AG04450 (cell line): ENCODE measurements around the gene FRMD4A. TPM values are rescaled to one million over a fixed set of nuclear protein-coding genes. Genes with fewer than 3 reads are reported as not detected.

Experiments
- CTCF ChIA-PET: fragments of 300-600, 350-600 bp; formaldehyde crosslinking; extraction: SDS; loops from one replicate; lab custom pipeline; 2022; ENCODE audit warnings: antibody characterized with exemption, inconsistent platforms; lab: Charles Lee
- POLR2A ChIA-PET: fragments of 350-600 bp; formaldehyde crosslinking; extraction: SDS; loops from one replicate; lab custom pipeline; 2021; ENCODE audit warnings: antibody characterized with exemption, inconsistent platforms; lab: Yijun Ruan, JAX
- DNase-seq: peaks from one replicate; pipeline ENCODE4 v3.0.0-alpha.2; 2011; ENCODE audit warnings: low read depth, low spot score
- H3K27ac ChIP-seq: one replicate; pipeline ENCODE4 v1.5.1; 2012; ENCODE audit warnings: low read depth, low read length, control low read depth
- H3K27me3 ChIP-seq: one replicate; pipeline ENCODE4 v1.6.0; 2012; ENCODE audit warnings: low read length; ENCODE audit not compliant: control insufficient read depth, insufficient read depth
- H3K4me3 ChIP-seq: 2 replicates; pipeline ENCODE4 v1.5.1; 2011; ENCODE audit warnings: mild to moderate bottlenecking, low read depth, low read length, control low read depth
- H3K9me3 ChIP-seq: 2 replicates; pipeline ENCODE4 v1.5.1; 2012; ENCODE audit warnings: low read length; ENCODE audit not compliant: control insufficient read depth, insufficient read depth
- CTCF ChIP-seq: IDR thresholded peaks from 2 replicates; pipeline ENCODE4 v1.5.1; 2011; ENCODE audit warnings: low read depth, low read length, control low read depth, inconsistent platforms
- polyA plus RNA-seq: library from polyadenylated mRNA; depleted of rRNA; stranded (reverse); fragments of >200 nt; gene quantifications from 2 replicates; pipeline ENCODE4 v1.2.3, GENCODE V29; 2011

The FRMD4A gene
- polyA plus RNA-seq, 1 experiment, result 45.7 TPM

DNA sequence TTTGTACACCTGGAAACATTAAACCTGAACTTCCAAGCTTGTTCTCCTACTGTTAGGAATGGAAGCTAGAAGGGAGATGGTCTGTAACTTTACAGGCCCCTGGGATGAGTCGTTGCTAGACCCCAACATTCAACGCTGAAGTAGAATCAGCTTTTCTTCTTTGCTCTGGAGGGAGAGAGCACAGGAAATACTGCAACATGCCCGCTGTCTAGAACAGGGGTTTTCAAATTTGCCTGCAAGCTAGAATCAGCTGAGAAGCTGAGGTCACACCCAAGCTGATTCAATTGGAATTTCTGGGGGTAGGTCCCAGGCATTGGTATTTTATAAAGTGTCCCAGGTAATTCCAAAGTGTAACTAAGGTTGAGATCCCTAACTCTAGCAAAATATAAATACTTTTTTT lies 524.3 kb downstream of the FRMD4A start:
- ChIA-PET CTCF (no interaction called here), POLR2A (no interaction called here)
- Histone ChIP-seq H3K27me3 (no peaks in the 10 kb centered on the region), H3K27ac (no peak overlapping the region), H3K9me3 (no peaks in the 10 kb centered on the region; the same call in 1 of the 2 replicates), H3K4me3 (no peak overlapping the region)
- DNase-seq, result no peak
- no peak for TF ChIP-seq CTCF

DNA sequence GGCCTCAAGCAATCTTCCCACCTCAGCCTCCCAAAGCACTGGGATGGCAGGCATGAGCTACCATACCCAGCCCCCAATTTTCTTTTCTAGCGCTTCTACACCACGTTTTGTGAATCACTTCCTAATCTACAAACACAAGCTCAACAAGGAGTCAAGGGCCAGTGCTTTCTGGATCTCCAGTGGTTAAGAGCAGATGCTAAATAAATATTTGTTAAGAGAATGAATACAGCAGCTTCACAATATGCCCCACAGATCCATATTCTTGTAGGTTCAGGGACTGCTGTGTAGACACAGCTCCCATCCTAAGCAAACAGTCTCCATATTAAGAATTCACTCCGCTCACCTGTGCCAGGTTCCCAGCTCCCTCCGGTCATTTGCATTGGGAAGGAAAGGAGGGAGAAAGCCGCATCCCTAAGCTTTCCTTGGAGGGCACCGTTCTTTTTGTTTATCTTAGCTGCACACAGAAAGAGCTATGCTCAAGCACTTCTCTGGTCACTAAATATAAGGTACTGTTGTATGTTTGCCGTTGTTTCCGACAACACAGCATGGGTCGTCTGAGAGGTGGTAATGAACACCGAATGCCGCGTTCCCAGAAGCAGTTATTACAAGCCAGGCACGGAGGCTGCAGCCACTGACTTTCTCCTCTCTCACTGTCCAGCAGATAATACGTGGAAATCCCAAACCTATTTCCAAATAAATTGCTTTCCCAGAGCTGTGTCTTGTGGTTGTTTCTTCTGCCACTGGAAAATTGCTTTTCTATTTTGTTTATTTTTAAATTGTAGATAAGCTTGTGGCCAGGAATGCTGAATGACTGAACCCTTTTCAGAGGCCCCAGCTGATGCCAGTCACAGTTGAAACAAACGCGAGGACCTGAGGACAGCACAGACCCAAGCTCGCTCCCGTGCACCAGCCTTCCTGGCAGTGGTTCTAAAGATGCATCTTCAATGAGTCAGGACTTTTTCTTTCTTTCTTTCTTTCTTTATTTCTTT lies 526.9 kb downstream of the FRMD4A start:
- Histone ChIP-seq H3K4me3 (no peak overlapping the region), H3K9me3 (no peaks in the 10 kb centered on the region; the same call in 1 of the 2 replicates), H3K27me3 (no peaks in the 10 kb centered on the region), H3K27ac (no peak overlapping the region)
- ChIA-PET POLR2A (interaction anchor here (1.2 kb wide), 1 partner anchor 78 kb away, joined by 3 read pairs; no protein-coding TSS in a partner anchor), CTCF (interaction anchor here (1.2 to 2.1 kb wide), 2 partner anchors 290 to 354 kb away, joined by 3 to 7 read pairs; no protein-coding TSS in a partner anchor)
- no peak for DNase-seq
- TF ChIP-seq CTCF, result no peak

- H3K27me3 ChIP-seq, result no peaks in the 10 kb centered on the region
- CTCF ChIA-PET, result interaction anchor here (0.6 kb wide), 1 partner anchor 142 kb away, joined by 3 read pairs; no protein-coding TSS in a partner anchor
- no peak overlapping the region for H3K4me3 ChIP-seq
- TF ChIP-seq CTCF, result no peak
- H3K27ac ChIP-seq, result no peak overlapping the region
- DNase-seq, result no peak
- no peaks in the 10 kb centered on the region for H3K9me3 ChIP-seq
- POLR2A ChIA-PET, result no interaction called here
Observed at GRCh38 chr10:13801907-13802288, 528.8 kb downstream of the FRMD4A start.

DNA sequence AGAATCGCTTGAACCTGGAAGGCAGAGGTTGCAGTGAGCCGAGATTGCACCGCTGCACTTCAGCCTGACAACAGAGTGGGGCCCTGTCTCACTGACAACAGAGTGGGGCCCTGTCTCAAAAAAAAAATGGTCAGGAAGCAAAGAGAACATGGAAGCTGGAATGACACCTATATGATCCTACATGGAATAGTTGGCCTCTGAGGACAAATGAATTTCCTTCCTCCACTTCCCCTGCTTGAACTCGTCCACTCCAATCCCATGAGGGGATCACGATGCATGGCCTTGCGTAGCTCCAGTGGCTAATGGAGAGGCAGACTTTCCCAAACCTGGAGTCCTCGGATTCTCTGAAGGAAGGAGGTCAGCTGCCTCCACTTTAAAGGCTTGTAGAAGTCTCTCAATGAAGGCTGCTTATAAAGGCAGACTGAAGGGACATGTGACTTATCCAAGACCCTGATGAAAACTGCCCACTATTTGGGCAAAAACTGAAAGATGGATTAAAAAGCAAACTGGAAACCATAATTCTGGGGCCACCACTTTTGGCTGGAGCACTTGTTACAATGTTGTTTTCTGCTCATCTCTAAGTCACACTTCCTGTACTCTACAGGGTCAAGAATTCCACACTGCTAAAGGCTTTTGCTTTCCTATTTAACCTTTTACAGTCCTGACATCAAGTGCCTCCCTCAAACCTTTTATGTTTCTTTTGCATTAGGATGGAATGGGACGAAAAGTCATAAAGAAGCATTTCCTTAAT lies 529.4 kb downstream of the FRMD4A start:
- CTCF ChIA-PET, result interaction anchor here (0.6 kb wide), 1 partner anchor 142 kb away, joined by 3 read pairs; no protein-coding TSS in a partner anchor
- Histone ChIP-seq H3K9me3 (no peaks in the 10 kb centered on the region), H3K4me3 (no peak overlapping the region), H3K27me3 (no peaks in the 10 kb centered on the region), H3K27ac (no peak overlapping the region)
- POLR2A ChIA-PET, result no interaction called here
- TF ChIP-seq CTCF, result no peak
- no peak for DNase-seq
